Breast epithelium (tissue), 3 donors: ENCODE measurements around the gene RNF224.

Experiments
- POLR2A ChIP-seq: fragments of 450-650 bp; IDR thresholded peaks from one replicate; pipeline ENCODE4 v1.6.1; 2016; ENCODE audit warnings: antibody characterized with exemption, mild to moderate bottlenecking, moderate library complexity
- POLR2AphosphoS5 ChIP-seq, 3 donors: sonication (generic); formaldehyde crosslinking; IDR thresholded peaks; one replicate each; pipeline ENCODE4 v1.6.1; 2017; ENCODE audit warnings: antibody characterized with exemption in 3 of 3
- TF ChIP-seq, protein P1 (sequence below), 3 donors: fragments of 450-650 bp; IDR thresholded peaks; one replicate each; pipeline ENCODE4 v1.5.1; 2016 to 2017; ENCODE audit warnings: antibody characterized with exemption in 3 of 3, mild to moderate bottlenecking in 3 of 3, moderate library complexity in 3 of 3

DNA sequence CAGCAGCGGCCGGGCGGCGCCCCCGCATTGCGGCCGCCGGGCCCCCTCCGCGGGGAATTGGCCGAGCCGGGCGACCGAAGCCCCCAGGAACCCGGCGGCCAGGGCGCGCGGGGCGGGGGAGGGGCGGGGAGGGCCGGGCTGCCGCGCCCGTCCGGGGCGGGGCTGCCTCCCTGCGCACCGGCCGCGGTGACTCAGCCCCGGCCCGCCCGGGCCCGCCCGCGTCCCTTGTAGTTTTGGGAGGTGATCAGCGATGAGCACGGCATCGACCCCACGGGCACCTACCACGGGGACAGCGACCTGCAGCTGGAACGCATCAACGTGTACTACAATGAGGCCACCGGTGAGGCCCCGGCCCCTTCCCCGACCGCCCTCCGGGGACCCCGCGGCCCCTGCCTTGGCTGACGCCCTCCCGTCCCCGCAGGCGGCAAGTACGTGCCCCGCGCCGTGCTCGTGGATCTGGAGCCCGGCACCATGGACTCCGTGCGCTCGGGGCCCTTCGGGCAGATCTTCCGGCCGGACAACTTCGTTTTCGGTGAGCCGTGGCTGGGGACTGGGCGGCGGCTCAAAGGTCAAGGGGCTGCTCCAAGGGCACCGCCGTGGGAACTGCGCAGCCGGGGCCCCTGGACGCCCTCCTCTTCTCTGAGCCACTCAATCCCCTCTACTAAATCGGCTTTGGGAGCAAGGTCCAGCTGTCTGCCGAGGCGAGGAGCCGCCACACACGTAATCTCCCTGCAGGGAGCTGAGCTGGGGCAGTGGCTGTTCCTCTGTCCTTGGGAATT is 14.4 kb downstream of the RNF224 start:
- TF ChIP-seq POLR2A (no peak), POLR2AphosphoS5 (IDR thresholded peaks at IDR 0.05) (peak in 1 of 3 donors; percentile 48)
- TF ChIP-seq, protein P1, sequence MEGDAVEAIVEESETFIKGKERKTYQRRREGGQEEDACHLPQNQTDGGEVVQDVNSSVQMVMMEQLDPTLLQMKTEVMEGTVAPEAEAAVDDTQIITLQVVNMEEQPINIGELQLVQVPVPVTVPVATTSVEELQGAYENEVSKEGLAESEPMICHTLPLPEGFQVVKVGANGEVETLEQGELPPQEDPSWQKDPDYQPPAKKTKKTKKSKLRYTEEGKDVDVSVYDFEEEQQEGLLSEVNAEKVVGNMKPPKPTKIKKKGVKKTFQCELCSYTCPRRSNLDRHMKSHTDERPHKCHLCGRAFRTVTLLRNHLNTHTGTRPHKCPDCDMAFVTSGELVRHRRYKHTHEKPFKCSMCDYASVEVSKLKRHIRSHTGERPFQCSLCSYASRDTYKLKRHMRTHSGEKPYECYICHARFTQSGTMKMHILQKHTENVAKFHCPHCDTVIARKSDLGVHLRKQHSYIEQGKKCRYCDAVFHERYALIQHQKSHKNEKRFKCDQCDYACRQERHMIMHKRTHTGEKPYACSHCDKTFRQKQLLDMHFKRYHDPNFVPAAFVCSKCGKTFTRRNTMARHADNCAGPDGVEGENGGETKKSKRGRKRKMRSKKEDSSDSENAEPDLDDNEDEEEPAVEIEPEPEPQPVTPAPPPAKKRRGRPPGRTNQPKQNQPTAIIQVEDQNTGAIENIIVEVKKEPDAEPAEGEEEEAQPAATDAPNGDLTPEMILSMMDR (IDR thresholded peaks at IDR 0.05) = no peak
